SK-N-SH (cell line): Measurements from ENCODE around the gene NEK10. TPM values are rescaled to one million over a fixed set of nuclear protein-coding genes. Genes with fewer than 3 reads are reported as not detected.

Experiments
- CTCF ChIA-PET: fragments of 300-600, 350-600 bp; formaldehyde crosslinking; extraction: SDS; loops from one replicate; lab custom pipeline; 2021; lab: Yijun Ruan, JAX
- POLR2A ChIA-PET: fragments of 350-600 bp; sonication (Branson Sonifier 250); formaldehyde crosslinking; extraction: SDS; loops from one replicate; lab custom pipeline; 2020; ENCODE audit warnings: antibody characterized with exemption, inconsistent platforms; lab: Yijun Ruan, JAX
- DNase-seq: peaks from one replicate; pipeline ENCODE4 v3.0.0; 2012
- H2AFZ ChIP-seq: fragments of 200-600 bp; sonication (generic); 2 replicates; pipeline ENCODE4 v1.8.1; 2016; ENCODE audit warnings: antibody characterized with exemption, mild to moderate bottlenecking, low read depth
- H3F3A ChIP-seq: fragments of 200-600 bp; sonication (generic); replicated peaks from 2 replicates; pipeline ENCODE3; 2016; ENCODE audit warnings: antibody characterized with exemption, mild to moderate bottlenecking; ENCODE audit not compliant: insufficient read depth
- H3K27ac ChIP-seq, 2 experiments: fragments of 200-500 bp in 1 of 2; fragments of 200-600 bp in 1 of 2; sonication (Bioruptor generic) in 1 of 2; sonication (generic), shearing (Covaris generic) in 1 of 2; 2 replicates each; pipeline versions ENCODE4 v1.5.1 to v1.6.1; 2014 to 2016; ENCODE audit warnings: low read depth in 2 of 2, inconsistent platforms in 1 of 2, low read length in 1 of 2, mild to moderate bottlenecking in 1 of 2, mixed read lengths in 1 of 2
- H3K27me3 ChIP-seq: fragments of 200-600 bp; sonication (generic), shearing (Covaris generic); 2 replicates; pipeline ENCODE4 v1.6.1; 2016; ENCODE audit warnings: mixed run types; ENCODE audit not compliant: insufficient read depth
- H3K36me3 ChIP-seq, 2 experiments: fragments of 200-500 bp in 1 of 2; fragments of 200-600 bp in 1 of 2; sonication (Bioruptor generic) in 1 of 2; sonication (generic) in 1 of 2; replicated peaks in 1 of 2; 2 replicates each; pipeline versions ENCODE3 to v1.5.1; 2014 to 2016; ENCODE audit warnings: low read length in 1 of 2, mild to moderate bottlenecking in 1 of 2; ENCODE audit not compliant: insufficient read depth in 2 of 2, control insufficient read depth in 1 of 2
- H3K4me1 ChIP-seq, 2 experiments: fragments of 200-500 bp in 1 of 2; fragments of 200-600 bp in 1 of 2; sonication (Bioruptor generic) in 1 of 2; sonication (generic), shearing (Covaris generic) in 1 of 2; 2 replicates each; pipeline versions ENCODE4 v1.5.1 to v1.6.1; 2014 to 2016; ENCODE audit warnings: low read depth in 1 of 2, low read length in 1 of 2, mixed run types in 1 of 2; ENCODE audit not compliant: insufficient read depth in 2 of 2, control insufficient read depth in 1 of 2
- H3K4me2 ChIP-seq: fragments of 200-600 bp; sonication (generic), shearing (Covaris generic); 2 replicates; pipeline ENCODE4 v1.6.1; 2017; ENCODE audit warnings: mixed run types
- H3K4me3 ChIP-seq, 2 experiments: fragments of 200-500 bp in 1 of 2; fragments of 200-600 bp in 1 of 2; sonication (Bioruptor generic) in 1 of 2; sonication (generic), shearing (Covaris generic) in 1 of 2; 2 replicates each; pipeline versions ENCODE4 v1.5.1 to v1.8.1; 2014 to 2016; ENCODE audit warnings: low read depth in 2 of 2, inconsistent platforms in 1 of 2, low read length in 1 of 2, mild to moderate bottlenecking in 1 of 2, mixed read lengths in 1 of 2, moderate library complexity in 1 of 2
- H3K79me2 ChIP-seq: fragments of 200-600 bp; sonication (generic); 2 replicates; pipeline ENCODE4 v1.8.1; 2017; ENCODE audit warnings: mild to moderate bottlenecking; ENCODE audit not compliant: insufficient read depth
- H3K9ac ChIP-seq: fragments of 200-600 bp; sonication (generic); 2 replicates; pipeline ENCODE4 v1.6.1; 2017; ENCODE audit warnings: mixed run types
- H3K9me2 ChIP-seq: fragments of 200-600 bp; sonication (generic); 2 replicates; pipeline ENCODE4 v1.6.1; 2017; ENCODE audit warnings: mixed run types
- H3K9me3 ChIP-seq: fragments of 200-600 bp; sonication (generic); 2 replicates; pipeline ENCODE4 v1.6.1; 2017; ENCODE audit warnings: mixed run types, mild to moderate bottlenecking, moderate library complexity
- H4K20me1 ChIP-seq: fragments of 200-600 bp; sonication (generic); 2 replicates; pipeline ENCODE4 v1.6.1; 2017; ENCODE audit warnings: mild to moderate bottlenecking, mixed run types; ENCODE audit not compliant: insufficient read depth
- CHD2 ChIP-seq: fragments of 150-350 bp; IDR thresholded peaks from 2 replicates; pipeline ENCODE4 v1.6.1; 2018; ENCODE audit warnings: low read length; ENCODE audit not compliant: partially characterized antibody
- ELF1 ChIP-seq: IDR thresholded peaks from 2 replicates; pipeline ENCODE4 v1.4.0; 2012
- EZH2phosphoT487 ChIP-seq: fragments of 200-600 bp; sonication (generic); IDR thresholded peaks from 2 replicates; pipeline ENCODE4 v1.6.1; 2017; ENCODE audit warnings: low read depth, mixed run types, mild to moderate bottlenecking, antibody characterized with exemption, moderate library complexity, borderline replicate concordance
- FOSL2 ChIP-seq: IDR thresholded peaks from 2 replicates; pipeline ENCODE4 v1.4.0; 2012; ENCODE audit warnings: low read depth, mild to moderate bottlenecking, moderate library complexity, borderline replicate concordance
- FOXJ3 ChIP-seq: sonication (generic); formaldehyde crosslinking; IDR thresholded peaks from 2 replicates; pipeline ENCODE4 v1.5.1; 2020; ENCODE audit warnings: mild to moderate bottlenecking, missing genetic modification reagents
- GATA2 ChIP-seq: sonication (generic); formaldehyde crosslinking; IDR thresholded peaks from 2 replicates; pipeline ENCODE4 v1.5.0; 2020; ENCODE audit warnings: mild to moderate bottlenecking, missing genetic modification reagents
- IRF3 ChIP-seq: fragments of 150-350 bp; IDR thresholded peaks from 2 replicates; pipeline ENCODE4 v1.6.1; 2016; ENCODE audit warnings: mild to moderate bottlenecking, low read depth, low read length
- MXI1 ChIP-seq: IDR thresholded peaks from 2 replicates; pipeline ENCODE4 v1.6.1; 2012; ENCODE audit warnings: mild to moderate bottlenecking, low read depth, low read length, improper control_type of control experiment
- NFIC ChIP-seq: IDR thresholded peaks from 2 replicates; pipeline ENCODE4 v1.4.0; 2012; ENCODE audit warnings: borderline replicate concordance
- PBX3 ChIP-seq: IDR thresholded peaks from 2 replicates; pipeline ENCODE4; 2012
- RAD21 ChIP-seq: IDR thresholded peaks from 2 replicates; pipeline ENCODE4 v1.6.1; 2012; ENCODE audit warnings: mild to moderate bottlenecking, low read length
- RCOR1 ChIP-seq: fragments of 150-350 bp; IDR thresholded peaks from 2 replicates; pipeline ENCODE4 v1.6.1; 2017; ENCODE audit warnings: antibody characterized with exemption, low read length
- RFX5 ChIP-seq: IDR thresholded peaks from 2 replicates; pipeline ENCODE4 v1.6.1; 2012; ENCODE audit warnings: mild to moderate bottlenecking, improper control_type of control experiment, low read length
- TCF12 ChIP-seq: IDR thresholded peaks from 2 replicates; pipeline ENCODE4 v1.4.0; 2012
- YY1 ChIP-seq: IDR thresholded peaks from 2 replicates; pipeline ENCODE4 v1.4.0; 2012; ENCODE audit warnings: low read depth, mild to moderate bottlenecking
- WGBS: methylation state at CpG from one replicate; pipeline ENCODE4 v1.1.6; 2017; ENCODE audit warnings: low lambda C conversion rate; 5-methylcytosine and 5-hydroxymethylcytosine counted together
- polyA plus RNA-seq, 3 experiments: library from polyadenylated mRNA; depleted of rRNA; stranded (reverse); fragments of >200 nt; gene quantifications; 2 replicates each; pipeline ENCODE4 v1.2.3, GENCODE V29; 2012
- TF ChIP-seq, protein P1 (sequence below): fragments of 200-600 bp; sonication (generic); IDR thresholded peaks from 2 replicates; pipeline ENCODE4 v1.6.1; 2017; ENCODE audit warnings: antibody characterized with exemption, mild to moderate bottlenecking, moderate library complexity
- TF ChIP-seq, protein P2 (sequence below): IDR thresholded peaks from 2 replicates; pipeline ENCODE4 v1.4.0; 2012; ENCODE audit warnings: low read depth, borderline replicate concordance

Gene NEK10
- polyA plus RNA-seq, 1 of the 3 experiments (the other 2 are of a cell fraction), result 1.0 TPM

- Histone ChIP-seq H3K9me3 (no peaks in the 10 kb centered on the region), H3K4me3 (no peak overlapping the region), H3K27ac (peak overlapping the region; percentile 29 to 69; a peak in 3 of 4 replicates), H3K36me3 (no peaks in the 10 kb centered on the region), H3K9ac (no peak overlapping the region), H4K20me1 (no peaks in the 10 kb centered on the region), H3K27me3 (no peaks in the 10 kb centered on the region), H3K4me1 (no peaks in the 10 kb centered on the region; a peak in 1 of 4 replicates), H3K79me2 (no peaks in the 10 kb centered on the region), H2AFZ (no peak overlapping the region; the same call in 1 of the 2 replicates), H3F3A (peaks cover 6% of the 10 kb centered on the region), H3K4me2 (no peak overlapping the region), H3K9me2 (no peaks in the 10 kb centered on the region)
- ChIA-PET CTCF (interaction anchor here (0.7 to 1.5 kb wide), 4 partner anchors 15 to 70 kb away, joined by 3 read pairs; no protein-coding TSS in a partner anchor), POLR2A (no interaction called here)
- WGBS, result 4% methylated on average over 1 of the region's 1 CpG
- TF ChIP-seq MXI1 (no peak), GATA2 (CRISPR knock-in tag) (no peak), ELF1 (no peak), RCOR1 (no peak), IRF3 (no peak), YY1 (no peak), RFX5 (no peak), NFIC (peak; percentile 20; the same call in 1 of the 2 replicates), PBX3 (no peak), CHD2 (no peak), TCF12 (no peak), RAD21 (no peak), EZH2phosphoT487 (no peak), FOXJ3 (CRISPR knock-in tag) (no peak), FOSL2 (0 out of 2 replicates have a peak, but pooled peaks have one; percentile 15)
- TF ChIP-seq, protein P1, sequence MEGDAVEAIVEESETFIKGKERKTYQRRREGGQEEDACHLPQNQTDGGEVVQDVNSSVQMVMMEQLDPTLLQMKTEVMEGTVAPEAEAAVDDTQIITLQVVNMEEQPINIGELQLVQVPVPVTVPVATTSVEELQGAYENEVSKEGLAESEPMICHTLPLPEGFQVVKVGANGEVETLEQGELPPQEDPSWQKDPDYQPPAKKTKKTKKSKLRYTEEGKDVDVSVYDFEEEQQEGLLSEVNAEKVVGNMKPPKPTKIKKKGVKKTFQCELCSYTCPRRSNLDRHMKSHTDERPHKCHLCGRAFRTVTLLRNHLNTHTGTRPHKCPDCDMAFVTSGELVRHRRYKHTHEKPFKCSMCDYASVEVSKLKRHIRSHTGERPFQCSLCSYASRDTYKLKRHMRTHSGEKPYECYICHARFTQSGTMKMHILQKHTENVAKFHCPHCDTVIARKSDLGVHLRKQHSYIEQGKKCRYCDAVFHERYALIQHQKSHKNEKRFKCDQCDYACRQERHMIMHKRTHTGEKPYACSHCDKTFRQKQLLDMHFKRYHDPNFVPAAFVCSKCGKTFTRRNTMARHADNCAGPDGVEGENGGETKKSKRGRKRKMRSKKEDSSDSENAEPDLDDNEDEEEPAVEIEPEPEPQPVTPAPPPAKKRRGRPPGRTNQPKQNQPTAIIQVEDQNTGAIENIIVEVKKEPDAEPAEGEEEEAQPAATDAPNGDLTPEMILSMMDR, result no peak
- TF ChIP-seq, protein P2, sequence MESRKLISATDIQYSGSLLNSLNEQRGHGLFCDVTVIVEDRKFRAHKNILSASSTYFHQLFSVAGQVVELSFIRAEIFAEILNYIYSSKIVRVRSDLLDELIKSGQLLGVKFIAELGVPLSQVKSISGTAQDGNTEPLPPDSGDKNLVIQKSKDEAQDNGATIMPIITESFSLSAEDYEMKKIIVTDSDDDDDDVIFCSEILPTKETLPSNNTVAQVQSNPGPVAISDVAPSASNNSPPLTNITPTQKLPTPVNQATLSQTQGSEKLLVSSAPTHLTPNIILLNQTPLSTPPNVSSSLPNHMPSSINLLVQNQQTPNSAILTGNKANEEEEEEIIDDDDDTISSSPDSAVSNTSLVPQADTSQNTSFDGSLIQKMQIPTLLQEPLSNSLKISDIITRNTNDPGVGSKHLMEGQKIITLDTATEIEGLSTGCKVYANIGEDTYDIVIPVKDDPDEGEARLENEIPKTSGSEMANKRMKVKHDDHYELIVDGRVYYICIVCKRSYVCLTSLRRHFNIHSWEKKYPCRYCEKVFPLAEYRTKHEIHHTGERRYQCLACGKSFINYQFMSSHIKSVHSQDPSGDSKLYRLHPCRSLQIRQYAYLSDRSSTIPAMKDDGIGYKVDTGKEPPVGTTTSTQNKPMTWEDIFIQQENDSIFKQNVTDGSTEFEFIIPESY, result no peak
- DNase-seq, result no peak
These were observed 174.2 kb downstream of the NEK10 start for GRCh38 chr3:27194861-27195483.
